Epithelial cell of esophagus (primary cell): Measurements from ENCODE around the gene THSD7B.

ENCODE experiments used
- DNase-seq: peaks from one replicate; pipeline ENCODE4 v3.0.0; 2010; ENCODE audit warnings: low read depth
- H3K4me3 ChIP-seq: 2 replicates; pipeline ENCODE4 v1.5.1; 2011; ENCODE audit warnings: mild to moderate bottlenecking, low read length, control low read depth
- TF ChIP-seq, protein P1 (sequence below): IDR thresholded peaks from 2 replicates; pipeline ENCODE4 v1.5.1; 2011; ENCODE audit warnings: low read depth, mild to moderate bottlenecking, low read length, control low read depth, inconsistent platforms; ENCODE audit not compliant: insufficient read depth; ENCODE audit errors: missing control alignments

THSD7B gene

GRCh38 chr2:137379186-137379585 lies 613.8 kb downstream of the THSD7B start:
- no peak overlapping the region for H3K4me3 ChIP-seq
- DNase-seq: no peak
- TF ChIP-seq, protein P1, sequence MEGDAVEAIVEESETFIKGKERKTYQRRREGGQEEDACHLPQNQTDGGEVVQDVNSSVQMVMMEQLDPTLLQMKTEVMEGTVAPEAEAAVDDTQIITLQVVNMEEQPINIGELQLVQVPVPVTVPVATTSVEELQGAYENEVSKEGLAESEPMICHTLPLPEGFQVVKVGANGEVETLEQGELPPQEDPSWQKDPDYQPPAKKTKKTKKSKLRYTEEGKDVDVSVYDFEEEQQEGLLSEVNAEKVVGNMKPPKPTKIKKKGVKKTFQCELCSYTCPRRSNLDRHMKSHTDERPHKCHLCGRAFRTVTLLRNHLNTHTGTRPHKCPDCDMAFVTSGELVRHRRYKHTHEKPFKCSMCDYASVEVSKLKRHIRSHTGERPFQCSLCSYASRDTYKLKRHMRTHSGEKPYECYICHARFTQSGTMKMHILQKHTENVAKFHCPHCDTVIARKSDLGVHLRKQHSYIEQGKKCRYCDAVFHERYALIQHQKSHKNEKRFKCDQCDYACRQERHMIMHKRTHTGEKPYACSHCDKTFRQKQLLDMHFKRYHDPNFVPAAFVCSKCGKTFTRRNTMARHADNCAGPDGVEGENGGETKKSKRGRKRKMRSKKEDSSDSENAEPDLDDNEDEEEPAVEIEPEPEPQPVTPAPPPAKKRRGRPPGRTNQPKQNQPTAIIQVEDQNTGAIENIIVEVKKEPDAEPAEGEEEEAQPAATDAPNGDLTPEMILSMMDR: no peak

DNA sequence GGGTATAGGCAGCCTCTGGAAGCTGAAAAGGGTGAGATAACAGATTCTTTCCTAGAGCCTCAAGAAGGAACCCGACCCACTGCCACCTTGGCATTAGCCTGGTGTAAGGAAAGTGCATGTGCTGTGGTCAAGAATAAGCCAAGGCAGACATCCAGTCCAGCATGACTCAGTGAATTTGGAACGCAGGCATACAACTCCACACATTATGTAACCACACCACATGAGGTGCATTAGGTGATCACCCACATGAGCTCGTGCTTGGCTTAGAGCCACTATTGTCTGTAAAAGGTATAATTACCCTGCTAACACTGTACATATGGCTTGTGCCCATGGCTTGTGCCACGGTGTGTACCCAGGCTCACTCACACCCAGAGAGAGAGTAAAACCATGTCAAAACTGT lies 615.3 kb downstream of the THSD7B start:
- TF ChIP-seq, protein P1: no peak
- DNase-seq: peak; percentile 93
- H3K4me3 ChIP-seq: no peak overlapping the region

- TF ChIP-seq, protein P1: no peak
- DNase-seq: no peak
- no peak overlapping the region for H3K4me3 ChIP-seq
Observed at GRCh38 chr2:137381731-137382130, 616.4 kb downstream of the THSD7B start.

GRCh38 chr2:137383391-137383790 lies 618.0 kb downstream of the THSD7B start:
- TF ChIP-seq, protein P1: no peak
- peak; percentile 85 for DNase-seq
- no peak overlapping the region for H3K4me3 ChIP-seq

DNA sequence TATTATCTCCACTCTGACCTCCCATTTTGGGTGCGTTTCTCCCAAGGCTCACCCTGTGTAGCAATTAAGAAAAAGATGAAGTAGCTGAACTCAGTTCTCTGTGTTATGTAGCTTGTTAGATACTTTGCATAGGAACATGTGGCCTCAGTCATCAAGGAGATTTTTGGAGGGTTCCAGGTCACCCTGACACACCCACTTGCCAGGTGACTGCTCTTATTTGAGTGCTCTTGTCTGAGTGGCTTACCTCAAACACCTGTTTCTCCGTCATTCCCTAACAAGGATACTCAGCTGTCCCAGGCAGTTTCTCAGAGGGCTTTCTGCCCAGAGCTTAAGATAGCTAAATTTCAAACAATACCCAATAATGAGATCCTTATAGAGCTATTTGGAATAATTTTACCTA lies 621.7 kb downstream of the THSD7B start:
- TF ChIP-seq, protein P1: no peak
- H3K4me3 ChIP-seq: no peak overlapping the region
- no peak for DNase-seq

- DNase-seq: no peak
- no peak overlapping the region for H3K4me3 ChIP-seq
- TF ChIP-seq, protein P1: no peak
Observed at GRCh38 chr2:137405496-137405895, 640.2 kb downstream of the THSD7B start.

DNA sequence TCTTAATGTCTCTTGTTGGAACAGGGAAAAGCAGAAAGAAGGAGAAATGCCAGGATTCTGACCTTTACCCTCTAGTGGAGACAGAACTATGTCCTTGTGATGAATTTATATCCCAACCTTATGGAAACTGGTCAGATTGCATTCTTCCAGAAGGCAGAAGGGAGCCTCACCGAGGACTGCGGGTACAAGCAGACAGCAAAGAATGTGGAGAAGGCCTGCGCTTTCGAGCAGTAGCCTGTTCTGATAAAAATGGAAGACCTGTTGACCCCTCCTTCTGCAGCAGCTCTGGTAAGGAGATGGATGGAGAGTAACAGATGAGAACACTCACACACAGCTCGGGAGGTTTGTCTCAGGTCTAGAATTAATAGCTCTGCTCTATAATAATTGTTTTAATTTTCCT lies 646.2 kb downstream of the THSD7B start:
- TF ChIP-seq, protein P1: no peak
- no peak overlapping the region for H3K4me3 ChIP-seq
- peak; percentile 5 for DNase-seq
